Hepatocyte (in vitro differentiated cells): ENCODE results near the gene SLC6A11. TPM values are rescaled to one million over a fixed set of nuclear protein-coding genes. Genes with fewer than 3 reads are reported as not detected.

ENCODE experiments used
- DNase-seq: peaks from one replicate; pipeline ENCODE4 v3.0.0-alpha.2; 2016; ENCODE audit warnings: low spot score
- H2AFZ ChIP-seq: fragments of 200-600 bp; sonication (generic); 2 replicates; pipeline ENCODE4 v1.6.0; 2016; ENCODE audit warnings: antibody characterized with exemption, mild to moderate bottlenecking
- H3K27ac ChIP-seq: fragments of 200-600 bp; sonication (generic); 2 replicates; pipeline ENCODE4 v1.5.1; 2016; ENCODE audit warnings: mild to moderate bottlenecking
- H3K27me3 ChIP-seq: fragments of 200-600 bp; sonication (generic); 2 replicates; pipeline ENCODE4 v1.6.1; 2016
- H3K36me3 ChIP-seq: fragments of 200-600 bp; sonication (generic); replicated peaks from 2 replicates; pipeline ENCODE4 v1.5.1; 2016; ENCODE audit warnings: low read depth; ENCODE audit not compliant: insufficient read depth
- H3K4me1 ChIP-seq: fragments of 200-600 bp; sonication (generic); 2 replicates; pipeline ENCODE4 v1.5.1; 2016; ENCODE audit warnings: mild to moderate bottlenecking, moderate library complexity; ENCODE audit not compliant: insufficient read depth
- H3K4me2 ChIP-seq: fragments of 200-600 bp; sonication (generic); 2 replicates; pipeline ENCODE4 v1.6.0; 2016
- H3K4me3 ChIP-seq: fragments of 200-600 bp; sonication (generic); 2 replicates; pipeline ENCODE4 v1.5.1; 2016; ENCODE audit warnings: mild to moderate bottlenecking
- H3K79me2 ChIP-seq: fragments of 200-600 bp; sonication (generic); 2 replicates; pipeline ENCODE4 v1.6.0; 2017; ENCODE audit warnings: mild to moderate bottlenecking
- H3K9me2 ChIP-seq: fragments of 200-600 bp; sonication (generic); replicated peaks from 2 replicates; pipeline ENCODE4 v1.6.0; 2017; ENCODE audit warnings: mild to moderate bottlenecking; ENCODE audit not compliant: insufficient read depth
- H3K9me3 ChIP-seq: fragments of 200-600 bp; sonication (generic); 2 replicates; pipeline ENCODE4 v1.5.1; 2016; ENCODE audit warnings: low read depth, mild to moderate bottlenecking
- H4K20me1 ChIP-seq: fragments of 200-600 bp; sonication (generic); 2 replicates; pipeline ENCODE4 v1.6.0; 2016; ENCODE audit warnings: mild to moderate bottlenecking; ENCODE audit not compliant: insufficient read depth, poor library complexity, severe bottlenecking
- CTCF ChIP-seq: fragments of 200-600 bp; sonication (generic); IDR thresholded peaks from 2 replicates; pipeline ENCODE4 v1.5.1; 2016; ENCODE audit warnings: antibody characterized with exemption, mild to moderate bottlenecking; ENCODE audit not compliant: poor library complexity
- EZH2 ChIP-seq: fragments of 200-600 bp; sonication (generic); IDR thresholded peaks from 2 replicates; pipeline ENCODE4 v1.6.1; 2016; ENCODE audit warnings: antibody characterized with exemption, mild to moderate bottlenecking, borderline replicate concordance
- EZH2phosphoT487 ChIP-seq: fragments of 200-600 bp; sonication (generic); IDR thresholded peaks from one replicate; pipeline ENCODE4 v1.6.1; 2018; ENCODE audit warnings: antibody characterized with exemption, mild to moderate bottlenecking, low read depth, moderate library complexity; ENCODE audit not compliant: unreplicated experiment, severe bottlenecking
- WGBS: methylation state at CpG from one replicate; pipeline ENCODE4 v1.1.6; 2016; ENCODE audit warnings: low lambda C conversion rate; ENCODE audit errors: missing lambda C conversion rate; 5-methylcytosine and 5-hydroxymethylcytosine counted together
- polyA plus RNA-seq: library from polyadenylated mRNA; unstranded; fragments of >200 nt; fragmentation: Nextera tagmentation; extraction: Ambion mirVana; gene quantifications from 2 replicates; pipeline ENCODE4 v1.2.1, GENCODE V29; 2016
- total RNA-seq: library from RNA; depleted of rRNA; stranded (reverse); fragments of >200 nt; gene quantifications from 2 replicates; pipeline ENCODE4 v1.2.3, GENCODE V29; 2014

Gene SLC6A11
- total and polyA plus RNA-seq, 2 experiments from 2014 or later: 1.5 to 1.7 TPM

GRCh38 chr3:10968401-10968800 is 152.4 kb downstream of the SLC6A11 start:
- no peaks in the 10 kb centered on the region for H3K79me2 ChIP-seq
- no peaks in the 10 kb centered on the region for H3K9me3 ChIP-seq
- H3K4me1 ChIP-seq: no peaks in the 10 kb centered on the region
- no peak overlapping the region for H2AFZ ChIP-seq
- no peaks in the 10 kb centered on the region for H3K36me3 ChIP-seq
- peaks cover 39% of the 10 kb centered on the region for H3K27me3 ChIP-seq
- no peak overlapping the region for H3K27ac ChIP-seq
- DNase-seq: no peak
- no peak overlapping the region for H3K4me3 ChIP-seq
- no peak for TF ChIP-seq EZH2
- no peak for TF ChIP-seq EZH2phosphoT487
- TF ChIP-seq CTCF: no peak
- 40% methylated on average over 4 of the region's 4 CpGs for WGBS
- no peaks in the 10 kb centered on the region for H4K20me1 ChIP-seq
- H3K9me2 ChIP-seq: no peaks in the 10 kb centered on the region
- no peak overlapping the region for H3K4me2 ChIP-seq

GRCh38 chr3:10970306-10970960 is 154.4 kb downstream of the SLC6A11 start:
- TF ChIP-seq EZH2 (no peak), CTCF (no peak), EZH2phosphoT487 (no peak)
- no peak for DNase-seq
- Histone ChIP-seq H3K36me3 (no peaks in the 10 kb centered on the region), H3K9me2 (no peaks in the 10 kb centered on the region), H3K4me1 (no peaks in the 10 kb centered on the region), H3K4me3 (no peak overlapping the region), H3K27me3 (peaks cover 39% of the 10 kb centered on the region), H3K9me3 (no peaks in the 10 kb centered on the region), H3K27ac (no peak overlapping the region), H4K20me1 (no peaks in the 10 kb centered on the region), H3K4me2 (no peak overlapping the region), H2AFZ (no peak overlapping the region), H3K79me2 (no peaks in the 10 kb centered on the region)
- WGBS: 84% methylated on average over 5 of the region's 5 CpGs

DNA sequence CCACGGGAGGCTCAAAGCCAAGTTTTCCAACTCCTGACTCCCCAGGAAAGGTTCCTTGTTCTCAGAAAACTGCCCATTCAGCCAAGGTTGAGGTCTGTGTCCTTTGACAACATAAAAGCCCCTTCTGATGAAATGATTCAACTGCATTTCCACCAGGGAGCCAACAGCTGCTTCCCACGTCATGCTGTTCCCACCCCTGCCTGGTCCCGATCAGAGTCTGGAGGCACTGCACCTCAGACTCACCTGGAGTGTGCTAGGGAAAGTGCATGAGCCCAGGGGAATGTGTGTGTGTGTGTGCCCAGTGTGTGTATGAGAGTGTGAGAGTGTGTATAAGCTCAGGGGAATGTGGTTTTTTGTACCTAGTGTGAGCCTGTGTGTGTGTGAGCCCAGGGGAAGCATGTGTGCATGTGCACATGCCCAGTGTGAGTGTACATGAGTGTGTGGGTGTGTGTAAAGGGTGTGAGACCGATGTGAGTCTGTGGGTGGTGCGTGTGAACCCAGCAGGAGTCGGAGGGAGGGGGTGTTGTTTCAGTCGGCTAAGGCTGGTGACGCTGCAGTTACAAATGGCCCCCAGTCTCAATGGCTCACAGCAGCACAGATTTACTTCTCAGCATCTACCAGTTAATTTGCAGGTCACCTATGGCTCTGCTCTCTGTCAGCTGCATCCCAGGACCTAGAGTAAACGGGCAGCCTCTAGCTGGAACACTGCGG is 156.2 kb downstream of the SLC6A11 start:
- H3K4me3 ChIP-seq: no peak overlapping the region
- no peaks in the 10 kb centered on the region for H3K4me1 ChIP-seq
- H3K4me2 ChIP-seq: no peak overlapping the region
- H3K36me3 ChIP-seq: no peaks in the 10 kb centered on the region
- H2AFZ ChIP-seq: no peak overlapping the region
- H4K20me1 ChIP-seq: no peaks in the 10 kb centered on the region
- no peak for TF ChIP-seq CTCF
- TF ChIP-seq EZH2phosphoT487: no peak
- TF ChIP-seq EZH2: no peak
- WGBS: 53% methylated on average over 10 of the region's 10 CpGs
- DNase-seq: no peak
- H3K79me2 ChIP-seq: no peaks in the 10 kb centered on the region
- no peaks in the 10 kb centered on the region for H3K9me2 ChIP-seq
- no peak overlapping the region for H3K27ac ChIP-seq
- peaks cover 32% of the 10 kb centered on the region for H3K27me3 ChIP-seq
- H3K9me3 ChIP-seq: no peaks in the 10 kb centered on the region
